Ishikawa (cell line): Measurements from ENCODE around the gene TMC7.

Experiments
- CEBPB ChIP-seq: IDR thresholded peaks from 2 replicates; pipeline ENCODE4 v1.6.1; 2012
- CREB1 ChIP-seq: IDR thresholded peaks from 2 replicates; pipeline ENCODE4 v1.6.1; 2012; ENCODE audit warnings: low read depth
- EGR1 ChIP-seq: IDR thresholded peaks from 2 replicates; pipeline ENCODE4 v1.6.1; 2012
- EP300 ChIP-seq: IDR thresholded peaks from 2 replicates; pipeline ENCODE4 v1.6.1; 2012; ENCODE audit warnings: borderline replicate concordance
- FOXM1 ChIP-seq: IDR thresholded peaks from 2 replicates; pipeline ENCODE4 v1.6.1; 2012; ENCODE audit warnings: low read depth, borderline replicate concordance
- MAX ChIP-seq: IDR thresholded peaks from 2 replicates; pipeline ENCODE4 v1.6.1; 2012
- NFIC ChIP-seq: IDR thresholded peaks from 2 replicates; pipeline ENCODE4 v1.6.1; 2012
- RAD21 ChIP-seq: IDR thresholded peaks from 2 replicates; pipeline ENCODE4 v1.6.1; 2012; ENCODE audit warnings: low read depth
- REST ChIP-seq: IDR thresholded peaks from 2 replicates; pipeline ENCODE4 v1.6.1; 2012; ENCODE audit warnings: low read depth, mild to moderate bottlenecking
- TAF1 ChIP-seq: IDR thresholded peaks from 2 replicates; pipeline ENCODE4 v1.6.1; 2012; ENCODE audit warnings: low read depth, mild to moderate bottlenecking
- TCF12 ChIP-seq: IDR thresholded peaks from 2 replicates; pipeline ENCODE4 v1.6.1; 2012; ENCODE audit warnings: low read depth
- TEAD4 ChIP-seq: IDR thresholded peaks from 2 replicates; pipeline ENCODE4 v1.6.1; 2012
- YY1 ChIP-seq: IDR thresholded peaks from 2 replicates; pipeline ENCODE4 v1.6.1; 2012; ENCODE audit warnings: low read depth
- ZBTB7A ChIP-seq: IDR thresholded peaks from 2 replicates; pipeline ENCODE4 v1.6.1; 2012; ENCODE audit warnings: low read depth
- TF ChIP-seq, protein P1 (sequence below): IDR thresholded peaks from 2 replicates; pipeline ENCODE4 v1.6.1; 2012

Gene TMC7

GRCh38 chr16:18999045-18999393 is 15.3 kb downstream of the TMC7 start:
- TF ChIP-seq MAX (no peak), TEAD4 (no peak), EGR1 (no peak), TAF1 (no peak), CREB1 (no peak), RAD21 (no peak), ZBTB7A (no peak)

GRCh38 chr16:19001788-19002187 is 18.1 kb downstream of the TMC7 start:
- TF ChIP-seq RAD21 = no peak
- TF ChIP-seq TCF12 = no peak
- TF ChIP-seq TAF1 = no peak
- TF ChIP-seq, protein P1, sequence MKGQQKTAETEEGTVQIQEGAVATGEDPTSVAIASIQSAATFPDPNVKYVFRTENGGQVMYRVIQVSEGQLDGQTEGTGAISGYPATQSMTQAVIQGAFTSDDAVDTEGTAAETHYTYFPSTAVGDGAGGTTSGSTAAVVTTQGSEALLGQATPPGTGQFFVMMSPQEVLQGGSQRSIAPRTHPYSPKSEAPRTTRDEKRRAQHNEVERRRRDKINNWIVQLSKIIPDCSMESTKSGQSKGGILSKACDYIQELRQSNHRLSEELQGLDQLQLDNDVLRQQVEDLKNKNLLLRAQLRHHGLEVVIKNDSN = no peak
- no peak for TF ChIP-seq REST
- TF ChIP-seq ZBTB7A = no peak
- no peak for TF ChIP-seq FOXM1
- no peak for TF ChIP-seq YY1
- TF ChIP-seq TEAD4 = no peak
- no peak for TF ChIP-seq CEBPB
- TF ChIP-seq CREB1 = no peak
- TF ChIP-seq EP300 = no peak
- TF ChIP-seq MAX = no peak
- TF ChIP-seq EGR1 = no peak
- no peak for TF ChIP-seq NFIC

DNA sequence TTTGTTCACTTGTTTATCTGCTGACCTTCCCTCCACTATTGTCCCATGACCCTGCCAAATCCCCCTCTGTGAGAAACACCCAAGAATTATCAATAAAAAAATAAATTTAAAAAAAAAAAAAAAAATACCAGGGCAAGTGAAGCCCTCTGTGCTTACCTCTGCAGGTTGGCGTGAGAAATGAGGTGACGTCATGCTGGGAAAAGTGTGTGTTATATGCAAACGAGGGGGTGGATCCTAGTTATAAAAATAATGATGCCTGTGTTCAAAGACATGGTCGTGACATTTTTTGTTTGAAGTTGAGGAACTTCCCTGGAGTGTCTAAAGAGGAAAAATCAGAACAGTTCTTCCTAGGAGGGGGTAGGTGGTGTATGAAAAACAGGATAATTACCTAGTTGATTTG is 20.2 kb downstream of the TMC7 start:
- TF ChIP-seq EGR1 = no peak

DNA sequence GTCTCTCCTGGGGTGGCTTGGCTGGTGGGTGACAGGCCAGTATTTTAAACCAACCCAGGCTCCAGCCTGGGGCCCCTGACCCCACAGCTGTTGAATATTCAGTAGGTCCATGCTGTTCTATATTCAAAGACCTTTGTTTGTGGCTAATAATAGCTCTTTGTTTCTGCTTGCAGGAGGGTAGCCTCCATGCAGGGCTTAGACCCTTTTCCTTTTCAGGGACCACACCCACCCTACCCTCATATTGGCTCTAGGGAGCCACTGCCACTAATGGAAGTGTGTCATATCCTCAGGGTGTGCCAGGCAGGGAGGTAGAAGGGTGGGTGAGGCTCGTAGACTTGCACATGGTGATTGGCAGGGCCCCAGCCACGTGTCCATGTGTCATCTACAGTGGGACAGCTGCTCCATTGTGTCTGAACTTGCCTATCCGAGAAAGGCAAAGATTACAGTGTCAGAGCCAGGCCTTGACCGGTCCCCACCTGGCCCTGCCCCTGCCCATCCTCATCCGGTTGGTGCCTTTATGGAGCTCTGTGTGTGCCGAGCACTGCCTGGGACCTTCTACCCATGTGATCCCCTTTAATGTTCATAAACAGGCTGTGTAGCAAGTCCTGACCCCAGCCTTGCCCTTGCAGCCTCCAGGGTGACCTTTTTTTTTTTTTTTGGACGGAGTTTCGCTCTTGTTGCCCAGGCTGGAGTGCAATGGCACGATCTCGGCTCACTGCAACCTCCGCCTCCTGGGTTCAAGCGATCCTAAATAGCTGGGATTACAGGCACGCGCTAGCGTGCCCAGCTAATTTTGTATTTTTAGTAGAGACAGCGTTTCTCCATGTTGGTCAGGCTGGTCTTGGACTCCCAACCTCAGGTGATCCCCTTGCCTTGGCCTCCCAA is 22.1 kb downstream of the TMC7 start:
- TF ChIP-seq REST (no peak), EGR1 (no peak), CEBPB (no peak), ZBTB7A (no peak), TAF1 (no peak), YY1 (no peak)
- TF ChIP-seq, protein P1 = peak; percentile 76

DNA sequence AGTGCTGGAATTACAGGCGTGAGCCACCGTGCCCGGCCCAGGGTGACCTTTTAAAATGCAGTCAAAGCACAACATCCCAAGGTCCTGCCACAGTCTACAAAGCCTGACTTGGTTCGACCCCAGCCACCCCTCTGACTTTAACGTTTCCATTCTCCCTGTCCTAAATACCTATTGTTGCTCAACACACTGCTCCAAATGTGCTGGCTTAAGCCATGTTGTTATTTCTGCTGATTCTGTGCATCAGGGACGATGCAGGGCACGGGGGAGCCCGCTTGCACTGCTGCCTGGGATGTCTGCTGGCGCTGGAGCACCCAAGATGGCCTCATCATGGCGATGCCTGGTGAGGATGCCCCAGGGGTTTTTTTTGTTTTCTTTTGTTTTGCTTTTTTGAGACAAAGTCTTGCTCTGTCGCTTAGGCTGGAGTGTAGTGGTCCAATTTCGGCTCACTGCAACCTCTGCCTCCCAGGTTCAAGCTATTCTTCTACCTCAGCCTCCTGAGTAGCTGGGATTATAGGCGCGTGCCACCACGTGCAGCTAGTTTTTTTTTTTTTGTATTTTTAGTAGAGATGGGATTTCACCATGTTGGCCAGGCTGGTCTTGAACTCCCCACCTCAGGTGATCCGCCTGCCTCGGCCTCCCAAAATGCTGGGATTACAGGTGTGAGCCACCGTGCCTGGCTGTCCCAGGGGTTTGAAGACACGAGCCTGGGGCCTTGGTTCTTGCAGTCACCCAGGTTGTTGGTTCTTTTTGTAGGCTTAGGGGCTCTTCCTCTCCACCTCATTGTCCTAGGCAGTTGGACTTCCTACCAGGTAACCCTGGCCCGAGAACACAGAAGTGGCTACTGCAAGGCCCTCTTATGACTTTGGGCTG is 22.9 kb downstream of the TMC7 start:
- TF ChIP-seq ZBTB7A (no peak), MAX (no peak), CREB1 (no peak), EGR1 (no peak), RAD21 (no peak), YY1 (no peak)
- TF ChIP-seq, protein P1 = no peak
